GM19395 (cell line): ENCODE measurements around the gene COL5A1.

Experiments
- ATAC-seq: cut with Tn5 transposase; IDR thresholded peaks from one replicate; pipeline ENCODE4 v1.9.1; 2021; ENCODE audit warnings: mild to moderate bottlenecking, moderate library complexity; ENCODE audit not compliant: unreplicated experiment

Gene COL5A1

DNA sequence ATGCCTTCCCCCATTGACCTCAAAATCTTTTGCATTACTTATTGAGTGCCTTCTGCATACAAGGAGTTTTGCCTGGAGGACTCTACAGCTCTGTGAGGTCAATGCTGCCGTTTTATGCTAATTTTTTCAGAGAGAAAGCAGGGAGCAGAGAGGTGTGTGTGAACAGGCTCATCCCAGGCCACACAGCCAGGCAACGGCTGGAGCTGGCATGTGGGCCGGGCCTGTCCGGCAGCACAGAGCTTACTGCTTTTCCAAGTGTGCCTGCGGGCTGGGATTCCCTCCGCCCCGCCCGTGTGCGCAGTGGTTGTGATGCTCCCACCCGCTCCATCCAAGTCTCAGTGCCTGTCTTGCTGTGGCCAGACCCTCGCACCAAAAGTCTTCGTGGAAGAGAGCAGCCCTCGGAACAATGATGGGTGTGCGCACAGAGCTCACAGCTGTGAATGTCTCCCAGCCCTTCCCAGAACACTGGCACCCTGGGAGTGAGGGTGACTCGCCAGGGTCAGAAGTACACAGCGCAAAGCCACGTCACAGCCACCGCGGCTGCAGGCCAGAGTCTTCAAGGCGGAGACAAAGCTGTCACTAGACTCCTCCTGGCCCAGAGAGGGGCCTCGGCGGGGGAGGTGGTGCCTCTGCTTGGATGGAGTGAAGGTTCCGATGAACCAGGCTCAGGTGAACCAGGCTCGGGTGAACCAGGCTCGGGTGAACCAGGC lies 82.8 kb downstream of the COL5A1 start:
- ATAC-seq, result no peak

DNA sequence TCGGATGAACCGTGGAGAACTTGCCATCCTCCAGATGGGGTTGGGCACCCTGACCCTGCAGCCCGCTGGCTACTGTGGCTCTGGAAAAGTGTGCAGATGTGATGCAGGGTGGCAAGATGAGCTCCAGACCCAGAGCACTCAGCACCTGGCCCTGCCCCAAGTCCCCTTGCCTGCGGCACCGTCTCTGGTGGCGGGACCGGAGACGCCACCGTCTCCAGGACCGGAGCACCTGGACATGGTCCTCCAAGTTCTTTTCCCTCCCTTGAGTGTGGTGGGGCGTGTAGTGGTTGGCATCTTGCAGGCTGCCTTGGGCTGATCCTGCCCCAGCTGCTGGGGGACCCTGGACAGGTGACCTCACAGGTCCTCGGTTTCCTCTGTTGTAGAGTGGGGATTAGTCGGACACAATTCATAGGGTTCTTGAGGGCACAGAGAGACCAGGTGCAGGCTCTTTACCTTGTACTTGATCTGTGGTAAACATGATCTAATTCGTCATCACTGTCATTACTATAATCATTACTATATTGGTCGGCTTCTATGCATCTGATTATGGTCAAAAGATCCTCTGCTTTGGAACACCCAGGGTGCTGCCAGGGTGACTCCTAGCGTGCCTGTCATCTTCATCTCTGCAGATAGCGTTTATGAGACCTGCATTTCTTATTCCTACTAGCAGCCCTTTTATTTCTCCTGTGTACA lies 83.5 kb downstream of the COL5A1 start:
- no peak for ATAC-seq

DNA sequence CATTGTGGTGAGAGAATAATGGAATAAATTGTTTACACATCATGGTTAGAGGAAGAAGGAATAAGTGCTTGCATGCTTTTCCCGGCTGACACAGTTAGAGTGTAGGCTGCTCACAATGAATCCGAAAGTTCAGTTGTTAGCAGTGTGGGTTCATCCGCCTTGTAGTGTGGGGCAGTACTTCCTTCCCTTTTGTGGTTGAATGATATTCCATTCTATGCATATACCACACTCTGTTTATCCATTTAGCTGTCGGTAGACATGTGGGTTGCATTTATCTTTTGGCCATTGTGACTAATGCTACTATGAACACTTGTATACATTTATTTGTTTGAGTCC lies 84.0 kb downstream of the COL5A1 start:
- ATAC-seq, result no peak

DNA sequence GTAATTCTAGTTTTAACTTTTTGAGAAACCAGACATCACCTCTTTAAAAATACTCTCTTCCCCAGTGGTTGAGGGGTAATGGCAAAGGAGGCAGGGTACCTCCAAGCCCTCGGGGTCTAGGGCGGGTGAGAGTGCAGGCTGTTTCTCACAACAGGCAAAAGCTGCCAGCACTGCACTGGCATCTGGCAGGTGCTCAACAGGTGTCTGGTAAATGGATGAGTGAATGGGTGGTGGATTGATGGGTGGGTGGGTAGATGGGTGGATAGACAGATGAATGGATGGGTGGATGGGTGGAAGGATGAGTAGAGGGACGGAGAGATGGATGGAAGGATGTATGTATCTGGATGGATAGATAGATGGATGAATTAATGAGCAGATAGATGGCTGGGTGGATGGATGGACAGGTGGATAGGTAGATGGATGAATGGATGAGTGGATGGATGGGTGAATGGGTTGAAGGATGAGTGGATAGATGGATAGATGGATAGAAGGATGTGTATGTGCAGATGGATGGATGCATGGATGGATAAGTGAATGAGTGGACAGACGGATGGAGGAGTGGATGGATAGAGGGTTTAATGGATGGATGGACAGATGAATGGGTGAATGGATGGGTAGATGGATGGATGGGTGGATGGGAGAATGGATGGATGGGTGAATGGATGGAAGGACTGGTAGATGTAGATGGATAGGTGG lies 84.6 kb downstream of the COL5A1 start:
- no peak for ATAC-seq

DNA sequence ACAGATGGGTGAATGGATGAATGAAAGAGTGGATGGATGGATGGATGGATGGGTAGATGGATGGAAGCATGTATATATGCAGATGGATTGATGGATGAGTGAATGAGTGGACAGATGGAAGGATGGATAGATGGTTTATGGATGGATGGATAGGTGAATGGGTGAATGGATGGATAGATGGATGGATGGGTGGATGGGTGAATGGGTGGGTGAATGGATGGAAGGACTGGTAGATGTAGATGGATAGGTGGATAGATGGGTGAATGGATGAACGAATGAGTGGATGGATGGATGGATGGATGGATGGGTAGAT lies 85.1 kb downstream of the COL5A1 start:
- no peak for ATAC-seq

DNA sequence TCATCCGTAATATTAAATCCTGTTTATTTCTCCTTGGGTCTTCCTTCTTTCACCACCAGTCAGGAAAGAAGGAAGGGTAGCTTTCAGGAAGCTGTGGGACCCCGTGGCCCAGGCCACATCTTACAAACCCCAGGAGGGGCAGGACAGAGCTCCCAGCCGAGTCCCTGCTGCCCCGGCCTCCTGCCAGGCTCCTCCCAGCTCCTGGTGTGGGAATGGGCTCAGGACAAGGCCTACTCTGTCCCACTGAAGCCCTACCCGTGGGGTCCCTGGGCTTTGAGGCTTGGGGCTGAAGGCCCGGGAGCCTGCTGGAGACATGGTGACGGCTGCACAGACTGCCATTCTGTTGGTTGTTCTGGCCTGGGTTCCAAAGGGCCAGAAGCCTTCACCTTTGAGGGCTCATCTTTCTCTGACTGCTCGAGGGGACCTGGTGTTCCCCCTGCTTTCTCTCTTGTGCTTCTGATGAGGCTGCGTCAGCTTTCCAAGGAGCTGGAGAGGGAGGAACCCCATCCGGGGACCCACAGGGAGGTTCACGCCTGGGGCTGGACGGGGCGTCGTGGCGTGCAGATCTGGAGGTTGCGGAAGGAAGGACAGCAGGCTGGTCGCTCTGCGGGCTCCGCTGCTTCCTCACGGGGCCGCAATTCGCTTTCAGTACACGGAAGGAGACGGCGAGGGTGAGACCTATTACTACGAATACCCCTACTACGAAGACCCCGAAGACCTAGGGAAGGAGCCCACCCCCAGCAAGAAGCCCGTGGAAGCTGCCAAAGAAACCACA lies 86.6 kb downstream of the COL5A1 start:
- ATAC-seq, result no peak

DNA sequence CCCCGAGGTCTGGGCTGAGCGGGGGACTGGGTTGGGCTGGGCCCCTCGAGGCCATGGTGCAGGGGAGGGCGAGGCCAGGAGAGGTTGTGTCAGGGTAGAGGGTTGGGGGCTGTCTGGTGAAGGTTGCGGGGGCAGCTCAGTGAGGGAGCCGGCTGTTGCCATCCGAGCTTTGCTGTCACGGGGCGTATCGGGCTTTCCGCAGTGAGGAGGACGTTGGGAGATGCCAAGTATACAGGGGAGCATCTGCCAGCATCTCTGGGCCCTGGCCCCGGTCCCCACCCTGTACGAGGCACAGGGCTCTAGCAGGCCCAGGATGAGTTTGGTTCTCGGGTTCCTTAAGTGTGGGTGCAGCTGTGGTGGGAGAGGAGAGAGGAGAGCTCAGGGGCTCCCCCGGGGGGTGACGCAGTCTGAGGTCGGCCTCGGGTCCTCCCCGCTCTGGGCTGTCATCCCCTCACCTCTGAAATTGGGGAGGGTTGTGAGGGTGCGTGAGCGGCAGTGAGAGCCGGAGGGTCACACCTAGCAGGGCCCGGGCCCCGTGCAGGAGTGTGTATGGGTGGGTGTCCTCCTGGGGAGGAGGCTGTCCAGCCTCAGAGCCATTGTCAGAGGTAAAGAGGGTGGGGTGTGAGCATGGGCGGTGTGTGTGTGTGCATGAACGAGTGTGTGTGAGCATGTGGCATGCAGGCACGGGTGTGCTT lies 87.3 kb downstream of the COL5A1 start:
- no peak for ATAC-seq

DNA sequence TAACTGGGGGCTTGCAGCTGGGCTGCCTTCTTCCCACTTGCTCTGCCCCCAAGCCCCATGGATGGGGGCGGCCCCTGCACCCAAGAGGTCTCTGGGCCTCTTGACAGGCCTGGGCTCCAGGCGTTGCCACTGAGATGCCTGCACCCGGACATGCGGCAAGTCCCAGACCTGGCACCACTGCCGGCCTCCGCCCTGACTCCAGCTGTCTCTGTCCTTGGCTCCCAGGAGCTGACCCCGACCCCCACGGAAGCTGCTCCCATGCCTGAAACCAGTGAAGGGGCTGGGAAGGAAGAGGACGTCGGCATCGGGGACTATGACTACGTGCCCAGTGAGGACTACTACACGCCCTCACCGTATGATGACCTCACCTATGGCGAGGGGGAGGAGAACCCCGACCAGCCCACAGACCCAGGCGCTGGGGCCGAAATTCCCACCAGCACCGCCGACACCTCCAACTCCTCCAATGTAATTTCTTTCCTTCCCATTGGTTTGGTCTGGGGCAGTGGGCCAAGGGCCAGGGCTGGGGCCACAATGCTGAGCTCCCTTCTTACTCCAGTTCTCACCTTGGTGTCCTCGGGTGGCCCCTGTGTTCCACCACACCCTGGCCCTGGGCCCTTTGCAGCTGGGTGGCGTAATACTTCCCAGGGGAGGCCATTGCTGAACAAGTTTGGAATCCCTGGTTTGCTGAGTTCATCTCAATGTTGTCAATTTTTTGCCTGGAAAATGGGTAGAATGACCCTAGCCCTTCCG lies 88.6 kb downstream of the COL5A1 start:
- no peak for ATAC-seq

DNA sequence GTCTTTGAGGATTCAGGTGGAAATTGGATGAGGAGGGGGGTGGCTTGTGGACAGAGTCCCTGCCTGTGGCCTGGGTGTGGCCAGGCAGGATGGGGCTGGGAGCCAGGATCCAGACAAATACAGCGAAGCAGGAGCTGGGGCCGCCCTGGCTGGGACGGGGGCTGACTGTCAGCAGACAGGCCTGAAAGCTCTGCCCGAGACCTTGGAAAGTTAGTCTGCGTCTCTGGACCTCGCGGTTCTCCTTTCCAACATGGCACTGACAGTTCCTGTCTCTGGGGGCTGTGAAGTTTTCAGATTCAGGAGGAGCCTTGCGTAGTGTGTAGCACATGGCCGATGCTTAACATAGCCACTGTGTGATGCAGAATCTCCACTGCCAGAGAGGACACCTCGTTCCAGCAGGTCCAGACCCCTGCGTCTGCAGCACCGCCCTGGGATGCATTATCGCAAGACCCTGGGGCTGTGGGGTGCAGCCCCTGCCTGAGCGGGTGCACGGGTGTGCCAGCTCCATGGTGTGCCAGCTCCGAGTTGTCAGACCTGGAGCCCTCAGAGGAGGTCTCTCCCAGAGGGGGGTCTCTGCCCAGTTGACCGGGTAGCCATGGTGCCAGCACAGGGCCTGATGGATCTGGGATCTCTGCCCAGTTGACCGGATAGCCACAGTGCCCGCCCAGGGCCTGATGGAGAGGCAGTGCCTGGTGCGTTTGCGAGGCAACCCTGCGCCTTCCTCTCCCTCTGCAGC lies 89.3 kb downstream of the COL5A1 start:
- ATAC-seq, result no peak

DNA sequence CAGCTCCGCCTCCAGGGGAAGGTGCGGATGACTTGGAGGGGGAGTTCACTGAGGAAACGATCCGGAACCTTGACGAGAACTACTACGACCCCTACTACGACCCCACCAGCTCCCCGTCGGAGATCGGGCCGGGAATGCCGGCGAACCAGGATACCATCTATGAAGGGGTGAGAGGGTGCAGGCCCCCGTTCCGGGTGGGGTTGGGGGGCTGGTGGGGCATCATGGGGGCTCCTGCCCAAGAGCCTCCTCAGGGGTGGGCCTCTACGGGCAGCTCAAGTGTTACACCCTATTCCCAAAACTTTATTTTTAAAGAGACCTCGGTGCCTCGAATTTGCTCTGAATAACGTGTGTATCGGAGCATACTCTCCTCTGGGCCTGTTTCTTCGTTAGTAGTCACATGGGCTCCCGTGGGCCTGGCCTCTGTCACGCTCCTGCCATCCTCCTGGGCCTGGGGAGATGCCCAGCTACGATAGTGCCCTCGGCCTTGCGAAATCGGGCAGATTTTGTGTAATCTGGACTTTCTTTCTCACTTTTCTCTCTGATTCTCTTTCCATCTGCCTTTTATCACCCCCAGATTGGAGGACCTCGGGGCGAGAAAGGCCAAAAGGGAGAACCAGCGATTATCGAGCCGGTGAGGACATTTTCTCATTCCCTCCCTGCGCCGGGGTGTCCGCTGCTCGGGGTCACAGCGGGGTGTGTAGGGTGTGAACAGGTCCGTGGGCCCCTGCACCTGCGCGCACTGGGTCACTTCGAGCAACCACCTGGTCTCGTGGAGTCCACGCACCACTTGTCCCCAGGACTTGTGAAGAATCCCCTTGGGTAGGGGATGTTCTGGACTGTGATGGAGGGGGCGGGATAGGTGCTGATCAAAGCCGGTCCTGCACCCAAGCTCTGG lies 90.1 kb downstream of the COL5A1 start:
- ATAC-seq, result no peak

DNA sequence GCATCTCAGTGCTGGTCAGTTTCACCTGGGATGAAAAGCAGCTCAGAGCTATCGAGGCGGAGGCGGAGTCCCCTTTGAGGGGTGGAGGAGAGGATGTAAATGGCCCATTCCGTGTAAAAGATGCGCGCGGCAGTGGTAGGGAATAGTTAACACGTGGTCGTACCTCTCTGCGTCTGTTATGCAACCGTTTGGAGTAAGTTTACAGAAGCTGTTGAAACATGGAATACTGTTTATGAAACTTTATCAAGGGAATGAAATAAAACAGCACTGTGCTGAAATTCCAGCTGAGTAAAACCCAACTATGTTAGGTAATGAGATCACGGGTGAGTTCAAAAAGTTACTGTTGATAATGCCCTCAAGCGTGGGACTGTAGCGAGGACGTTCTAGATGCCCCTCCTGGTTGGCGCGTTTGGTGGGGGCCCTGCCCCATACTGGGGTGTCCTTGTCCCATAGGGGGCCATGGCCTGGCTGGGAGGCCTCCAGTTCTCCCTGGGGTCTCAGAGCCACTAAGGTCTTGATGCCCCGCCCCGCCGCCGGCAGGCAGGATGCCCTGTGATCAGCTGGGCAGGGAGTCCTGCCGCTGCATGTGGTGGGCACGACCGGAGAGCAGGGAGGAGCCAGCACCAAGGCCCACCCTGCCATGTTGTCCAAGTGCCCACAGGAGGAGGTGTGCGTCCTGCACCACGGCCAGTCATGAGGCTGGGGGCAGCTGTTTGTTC lies 90.9 kb downstream of the COL5A1 start:
- no peak for ATAC-seq

DNA sequence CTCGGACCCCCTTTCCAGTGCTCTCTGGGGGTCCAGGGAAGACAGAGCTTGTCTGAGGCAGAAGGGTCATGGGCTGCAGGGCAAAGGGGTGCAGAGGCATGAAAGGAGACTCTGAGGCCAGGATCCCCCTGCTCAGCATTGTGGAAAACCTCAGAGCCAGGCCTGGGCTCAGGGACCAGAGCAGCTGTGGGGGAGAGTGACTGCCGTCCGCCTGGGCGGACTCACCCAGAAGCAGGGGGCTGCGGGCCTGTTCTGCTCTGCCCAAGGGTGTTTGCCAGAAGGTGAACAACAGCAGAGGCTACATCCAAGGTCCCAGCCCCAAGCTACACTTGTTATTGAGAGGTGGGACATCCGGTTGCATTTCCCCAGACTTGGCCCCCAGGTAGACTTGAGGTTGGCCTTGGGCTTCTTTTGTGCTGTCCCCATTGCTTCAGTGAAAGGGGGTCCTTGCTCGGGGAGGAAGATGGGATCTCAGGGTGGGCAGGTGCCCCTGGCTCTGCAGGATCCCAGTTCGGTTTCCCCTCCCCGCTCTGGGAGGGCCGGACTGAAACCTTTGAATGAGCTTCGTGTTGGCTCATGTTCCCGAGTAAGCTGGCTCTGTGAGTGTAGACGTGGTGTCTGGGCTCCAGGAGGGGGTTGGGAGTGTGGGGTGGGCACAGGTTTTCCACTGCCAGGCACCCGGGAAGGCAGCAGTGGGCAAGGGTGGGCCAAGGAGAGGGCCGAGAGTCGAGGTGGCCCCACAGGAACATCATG lies 92.1 kb downstream of the COL5A1 start:
- ATAC-seq, result no peak

DNA sequence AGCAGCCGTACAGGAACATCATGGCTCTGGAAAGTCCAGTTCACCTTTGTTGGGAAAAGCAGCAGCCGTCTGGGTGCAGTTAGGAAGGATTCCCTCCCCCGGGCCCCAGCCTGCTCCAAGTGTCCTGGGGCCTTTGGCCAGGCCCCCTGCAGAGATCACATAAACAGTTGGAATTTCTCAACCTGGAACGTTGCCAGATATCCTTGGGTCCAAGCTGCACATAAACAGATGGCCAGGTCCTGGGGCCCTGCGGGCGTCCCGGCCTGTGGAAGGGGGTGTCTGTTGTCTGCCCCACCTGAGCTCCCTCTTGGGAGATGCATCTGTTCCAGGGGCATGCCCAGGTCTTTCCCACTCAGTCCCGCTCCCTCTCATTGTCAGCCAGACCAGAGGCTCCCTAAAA lies 92.7 kb downstream of the COL5A1 start:
- no peak for ATAC-seq

DNA sequence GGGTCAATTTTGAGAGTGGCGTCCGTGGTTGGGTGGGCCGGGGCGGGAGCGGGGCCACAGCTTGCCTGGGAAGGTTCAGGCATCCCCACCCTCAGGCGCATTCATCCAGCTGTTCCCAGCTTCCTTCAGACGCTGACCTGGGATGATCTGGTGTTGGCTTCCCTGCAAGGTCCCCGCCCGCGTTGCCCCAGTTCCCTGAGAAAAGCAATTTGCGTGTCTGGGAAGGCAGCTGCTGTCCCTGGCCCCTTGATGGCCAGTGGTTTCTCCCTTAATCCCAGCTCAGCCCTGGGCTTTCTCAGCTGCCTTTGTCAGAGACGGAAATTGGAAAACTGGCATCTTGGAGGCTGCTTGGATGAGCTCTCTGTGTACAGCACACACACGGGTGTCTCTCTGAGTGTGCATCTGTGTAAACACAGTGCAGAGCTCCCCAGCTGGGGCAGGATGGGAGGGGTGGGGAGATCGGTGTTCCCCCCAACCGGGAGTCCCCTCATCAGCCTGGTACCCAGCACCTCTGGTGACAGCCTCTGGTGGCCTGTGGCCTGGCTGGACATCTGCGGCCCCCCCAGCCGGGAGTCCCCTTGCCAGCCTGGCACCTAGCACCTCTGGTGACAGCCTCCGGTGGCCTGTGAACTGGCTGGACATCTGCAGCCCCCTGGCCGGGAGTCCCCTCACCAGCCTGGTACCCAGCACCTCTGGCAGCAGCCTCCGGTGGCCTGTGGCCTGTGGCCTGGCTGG lies 94.0 kb downstream of the COL5A1 start:
- no peak for ATAC-seq

DNA sequence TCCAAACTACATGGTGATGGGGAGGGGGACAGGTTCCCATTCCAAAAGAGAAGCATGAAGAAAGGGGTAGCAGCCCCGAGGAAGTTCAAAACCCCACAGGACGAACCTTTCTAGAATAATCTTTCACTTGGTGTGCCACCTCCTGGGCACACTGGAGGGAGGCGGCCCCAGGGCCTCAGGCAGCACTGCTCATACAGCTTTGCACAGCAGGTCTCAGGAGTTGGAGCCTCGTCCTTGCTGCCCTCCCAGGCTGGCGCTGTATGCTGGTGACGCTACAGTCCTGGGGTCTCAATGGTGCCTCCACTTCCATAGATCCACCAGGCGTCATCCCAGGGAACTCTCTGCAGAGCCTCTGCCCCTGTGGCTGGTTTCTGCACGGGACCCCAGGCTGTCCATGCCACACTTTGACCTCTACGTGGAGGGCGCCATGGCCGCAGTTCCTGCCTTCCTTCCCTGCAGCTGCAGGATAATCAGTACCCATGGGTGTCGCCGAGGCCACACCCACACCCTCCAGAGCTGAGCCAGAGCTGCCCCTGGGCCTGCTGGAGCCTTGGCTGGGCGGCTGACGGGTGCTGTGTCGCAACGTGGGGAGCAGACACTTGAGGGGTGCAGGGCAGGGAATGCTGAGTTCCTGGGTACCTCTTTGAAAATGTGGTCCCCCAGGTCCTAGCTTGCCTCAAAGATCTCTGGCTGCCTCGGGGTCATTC lies 95.3 kb downstream of the COL5A1 start:
- ATAC-seq, result no peak
